ENCODE results near the gene LRRC39.

LRRC39 gene

GRCh38 chr1:100146958-100147357 is 31.1 kb downstream of the LRRC39 start:
- DNase-seq = no peak

DNA sequence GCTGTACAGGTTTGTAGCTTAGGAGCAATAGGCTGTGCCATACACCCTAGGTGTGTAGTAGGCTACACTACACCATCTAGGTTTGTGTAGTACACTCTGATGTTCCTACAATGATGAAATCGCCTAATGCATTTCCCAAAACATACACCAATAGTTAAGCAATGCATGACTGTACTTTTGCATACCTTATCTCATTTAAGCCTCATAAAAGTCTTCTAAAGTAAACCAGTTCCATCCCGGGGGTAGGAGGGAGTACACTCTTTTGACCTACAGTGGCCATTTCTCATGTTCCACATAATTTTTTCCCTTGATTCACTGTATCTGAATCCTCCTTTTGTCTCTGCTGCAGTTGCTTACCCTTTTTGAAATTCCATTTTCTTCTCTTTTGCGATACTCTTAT is 32.9 kb downstream of the LRRC39 start:
- DNase-seq = no peak

DNA sequence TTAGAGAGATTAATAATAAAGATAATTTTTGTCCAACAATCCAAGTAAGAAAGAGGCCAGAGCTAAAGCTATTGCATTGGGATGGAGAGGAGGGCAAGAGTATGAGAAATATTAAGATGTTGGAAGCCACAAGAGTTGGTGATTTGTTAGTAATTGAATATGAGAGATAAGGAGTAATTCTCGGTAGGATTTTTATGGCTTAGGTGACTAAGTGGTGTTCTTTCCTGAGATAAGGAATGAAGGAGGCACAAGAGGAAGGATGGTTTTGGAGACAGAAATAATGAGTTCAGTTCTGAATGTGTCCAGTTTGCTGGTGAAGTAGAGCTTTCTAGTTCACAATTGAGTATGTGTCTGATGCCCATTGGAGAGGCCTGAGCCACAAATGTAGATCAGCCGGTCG is 35.7 kb downstream of the LRRC39 start:
- DNase-seq = no peak

- DNase-seq = no peak
Observed at GRCh38 chr1:100141192-100141591, 36.9 kb downstream of the LRRC39 start.

DNA sequence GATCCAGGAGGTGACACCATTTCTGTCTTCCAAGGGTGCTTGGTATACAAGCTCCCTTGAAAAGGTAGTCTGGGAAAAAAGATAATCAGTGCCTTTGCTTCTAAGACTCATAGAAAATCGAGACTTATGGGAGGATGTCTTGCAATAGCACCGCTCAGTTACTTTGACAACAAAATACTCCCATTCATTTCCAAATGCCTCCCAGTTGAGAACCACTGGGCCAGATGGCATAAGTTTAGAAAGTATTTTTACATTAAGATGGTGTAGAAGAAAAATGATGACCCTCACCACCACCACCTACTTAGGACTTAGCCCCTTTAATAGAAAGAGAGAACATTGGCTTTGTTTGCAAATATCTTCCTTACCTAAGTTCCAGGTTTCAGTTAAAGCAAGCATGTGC is 40.5 kb downstream of the LRRC39 start:
- DNase-seq = no peak

GRCh38 chr1:100134872-100135271 is 43.2 kb downstream of the LRRC39 start:
- DNase-seq = no peak

- DNase-seq = peak; percentile 98
Observed at GRCh38 chr1:100132566-100133477, 45.2 kb downstream of the LRRC39 start, which contains the start of the genes SASS6 and TRMT13. Gene SASS6 (minus strand): TSS chr1:100132930. CDS start chr1:100132814, 116 bp downstream. Gene TRMT13 (plus strand): TSS chr1:100133163. CDS start chr1:100133169, 6 bp downstream.

DNA sequence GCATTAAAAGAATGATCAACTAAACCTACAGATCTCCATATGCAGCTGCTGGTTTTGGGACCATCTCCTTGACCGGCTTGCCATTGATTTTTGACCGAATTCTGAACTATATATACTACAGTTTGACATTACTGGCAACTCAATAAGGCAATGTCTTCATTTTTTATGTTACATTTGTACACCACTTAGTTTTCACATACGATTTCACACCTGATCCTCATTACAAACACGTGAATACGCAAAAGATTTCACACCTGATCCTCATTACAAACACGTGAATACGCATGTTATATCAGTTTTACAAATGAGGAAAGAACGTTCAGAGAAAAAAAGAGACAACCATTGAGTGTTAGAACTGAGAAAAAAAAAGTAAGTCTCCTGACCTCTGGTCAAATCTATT is 46.4 kb downstream of the LRRC39 start:
- DNase-seq = no peak

DNA sequence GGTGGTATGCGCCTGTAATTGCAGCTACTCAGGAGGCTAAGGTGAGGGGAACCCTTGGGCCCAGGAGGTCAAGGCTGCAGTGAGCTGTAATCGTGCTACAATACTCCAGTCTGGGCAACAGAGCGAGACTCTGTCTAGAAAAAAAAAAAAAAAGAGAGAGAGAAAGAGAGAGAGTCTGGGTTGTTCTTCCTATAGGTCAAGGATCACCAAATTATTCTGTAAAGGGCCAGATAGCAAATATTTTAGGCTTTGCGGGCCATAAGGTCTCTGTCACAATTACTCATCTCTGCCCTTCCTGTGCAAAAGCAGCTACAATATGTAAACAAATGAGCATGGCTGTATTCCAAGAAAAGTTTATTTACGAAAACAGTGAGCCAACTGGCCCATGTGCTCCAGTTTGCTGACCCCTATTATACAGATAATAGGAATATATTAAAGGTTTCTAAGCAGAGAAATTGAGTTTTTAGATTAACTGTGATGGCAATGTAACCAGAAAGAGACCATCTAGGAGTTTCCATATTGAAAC is 47.4 kb downstream of the LRRC39 start:
- no peak for DNase-seq

DNA sequence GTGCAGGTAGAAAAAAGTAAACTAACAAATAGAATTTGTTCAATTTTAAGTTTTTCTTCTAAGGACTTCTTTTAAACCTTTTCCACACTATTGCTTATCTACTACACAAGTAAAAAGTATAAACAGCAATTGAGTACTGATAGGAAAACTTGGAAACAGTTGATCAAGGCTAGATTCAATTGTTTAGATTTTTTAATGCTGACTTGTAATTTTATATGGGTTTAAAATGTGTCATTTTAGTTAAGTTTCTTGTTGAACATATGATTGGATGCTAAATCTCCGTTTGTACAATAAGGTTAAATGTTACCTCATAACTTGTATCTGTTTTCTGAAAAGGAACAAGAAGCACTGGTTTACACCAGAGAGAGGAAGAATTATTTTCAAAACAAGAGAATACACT is 50.8 kb downstream of the LRRC39 start:
- no peak for DNase-seq

GRCh38 chr1:100122177-100122576 is 55.9 kb downstream of the LRRC39 start:
- DNase-seq = no peak

DNA sequence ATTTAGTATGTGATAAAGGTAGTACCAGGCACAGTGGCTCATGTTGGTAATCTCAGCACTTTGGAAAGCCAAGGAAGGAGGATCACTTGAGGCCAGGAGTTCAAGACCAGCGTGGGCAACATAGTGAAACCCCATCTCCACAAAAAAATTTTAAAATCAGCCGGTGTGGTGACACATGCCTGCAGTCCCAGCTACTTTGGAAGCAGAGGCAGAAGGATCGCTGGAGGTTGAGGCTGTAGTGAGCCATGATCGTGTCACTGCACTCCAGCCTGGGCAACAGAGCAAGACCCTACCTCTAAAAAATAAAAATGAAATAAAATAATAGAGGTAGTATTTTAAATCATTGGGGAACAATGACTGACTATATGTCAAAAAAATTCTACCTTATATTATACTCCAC is 62.5 kb downstream of the LRRC39 start:
- no peak for DNase-seq

DNA sequence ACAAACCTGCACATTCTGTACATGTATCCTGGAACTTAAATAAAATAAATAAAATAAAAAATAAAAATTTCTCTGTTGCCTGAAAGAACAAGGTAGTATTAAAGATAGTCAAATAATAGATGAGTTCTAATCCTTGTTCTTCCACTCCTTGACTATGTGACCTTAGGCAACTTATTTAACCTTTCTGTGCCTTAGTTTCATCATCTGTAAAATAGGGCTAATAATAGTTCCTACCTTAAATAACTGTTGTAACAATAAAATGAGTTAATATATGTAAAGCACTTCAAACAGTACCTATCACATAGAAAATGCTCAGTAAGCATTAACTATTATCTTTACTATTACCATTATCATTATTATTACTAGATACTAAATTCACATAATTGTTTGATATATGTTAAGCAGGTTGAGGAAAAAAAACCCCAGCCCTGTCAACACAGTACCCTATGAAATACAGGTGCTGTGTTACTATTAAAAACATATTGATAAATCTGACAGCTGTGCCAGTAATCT is 68.4 kb downstream of the LRRC39 start:
- DNase-seq = no peak

GRCh38 chr1:100107696-100108095 is 70.4 kb downstream of the LRRC39 start:
- DNase-seq = no peak

DNA sequence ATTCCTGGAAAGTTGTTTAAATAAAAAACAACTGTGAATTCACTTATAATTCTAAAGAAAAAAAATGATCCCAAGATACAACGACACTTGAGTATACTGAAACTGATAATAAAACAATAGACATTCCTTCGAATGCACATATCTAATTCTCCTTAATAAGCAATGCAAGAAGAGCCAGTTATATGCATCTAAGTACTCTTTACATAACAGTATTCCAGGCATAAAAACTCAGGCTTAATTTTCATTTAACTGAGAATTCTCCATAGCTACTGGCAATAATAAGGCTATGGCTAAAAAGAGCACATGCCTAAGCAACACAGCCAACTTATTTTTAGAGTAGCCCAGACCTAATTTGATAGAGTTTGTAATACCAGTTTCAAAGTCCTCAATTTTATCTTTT is 76.5 kb downstream of the LRRC39 start:
- no peak for DNase-seq

GRCh38 chr1:100100202-100100601 is 77.9 kb downstream of the LRRC39 start:
- DNase-seq = no peak
